ENCODE data around the gene FRMD7.

DNA sequence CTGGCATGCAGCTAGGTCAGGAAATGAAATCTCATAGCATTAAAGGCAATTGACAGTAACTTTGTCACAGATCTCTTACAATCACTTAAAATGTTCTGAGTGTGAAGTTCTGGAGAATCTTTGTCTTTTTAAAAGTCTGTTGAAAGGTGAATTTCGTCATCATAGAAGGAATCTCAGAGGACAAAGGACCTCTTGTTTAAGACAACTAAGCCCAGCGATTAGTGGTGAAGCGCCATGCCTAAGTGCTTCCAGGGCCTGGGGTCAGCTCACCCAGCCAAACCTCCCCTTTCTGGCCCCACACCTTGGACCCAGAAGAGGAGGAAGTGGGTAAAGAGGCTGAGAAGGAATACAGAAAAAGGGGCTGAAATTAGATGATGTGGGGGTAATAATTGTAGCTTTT is 8.5 kb downstream of the FRMD7 start:
- TF ChIP-seq, protein P1, sequence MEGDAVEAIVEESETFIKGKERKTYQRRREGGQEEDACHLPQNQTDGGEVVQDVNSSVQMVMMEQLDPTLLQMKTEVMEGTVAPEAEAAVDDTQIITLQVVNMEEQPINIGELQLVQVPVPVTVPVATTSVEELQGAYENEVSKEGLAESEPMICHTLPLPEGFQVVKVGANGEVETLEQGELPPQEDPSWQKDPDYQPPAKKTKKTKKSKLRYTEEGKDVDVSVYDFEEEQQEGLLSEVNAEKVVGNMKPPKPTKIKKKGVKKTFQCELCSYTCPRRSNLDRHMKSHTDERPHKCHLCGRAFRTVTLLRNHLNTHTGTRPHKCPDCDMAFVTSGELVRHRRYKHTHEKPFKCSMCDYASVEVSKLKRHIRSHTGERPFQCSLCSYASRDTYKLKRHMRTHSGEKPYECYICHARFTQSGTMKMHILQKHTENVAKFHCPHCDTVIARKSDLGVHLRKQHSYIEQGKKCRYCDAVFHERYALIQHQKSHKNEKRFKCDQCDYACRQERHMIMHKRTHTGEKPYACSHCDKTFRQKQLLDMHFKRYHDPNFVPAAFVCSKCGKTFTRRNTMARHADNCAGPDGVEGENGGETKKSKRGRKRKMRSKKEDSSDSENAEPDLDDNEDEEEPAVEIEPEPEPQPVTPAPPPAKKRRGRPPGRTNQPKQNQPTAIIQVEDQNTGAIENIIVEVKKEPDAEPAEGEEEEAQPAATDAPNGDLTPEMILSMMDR (conservative IDR thresholded peaks at IDR 0.05; ENCODE audit: low read depth, low read length), result no peak
- no peak for TF ChIP-seq EZH2 (IDR thresholded peaks at IDR 0.05; ENCODE audit: borderline replicate concordance, low read depth, low read length, poor library complexity, severe bottlenecking)

Data from A673 (cell line).